ENCODE data around the gene TEFM. TPM values are rescaled to one million over a fixed set of nuclear protein-coding genes. Genes with fewer than 3 reads are reported as not detected.

The TEFM gene
- total RNA-seq, 1 donor from 2014 or later, result 17.4 TPM

- H2AFZ ChIP-seq (replicated peaks), result peak overlapping the region; percentile 95
- peak overlapping the region; percentile 89 for H3K4me2 ChIP-seq
- Mint-ChIP-seq H3K27me3 (ENCODE audit: insufficient read depth, low read depth) (peaks cover 44% of the 10 kb centered on the region), H3K9me3 (no peaks in the 10 kb centered on the region), H3K36me3 (no peaks in the 10 kb centered on the region), H3K27ac (no peak overlapping the region), H3K4me3 (peak overlapping the region; percentile 84), H3K4me1 (peaks cover 18% of the 10 kb centered on the region)
- no peak overlapping the region for H3K9ac ChIP-seq
- TF ChIP-seq EZH2phosphoT487 (IDR thresholded peaks at IDR 0.05) (peak; percentile 93), EZH2 (IDR thresholded peaks at IDR 0.05) (peak; percentile 92), CTCF (IDR thresholded peaks at IDR 0.05) (no peak)
- no peaks in the 10 kb centered on the region for H3K36me3 ChIP-seq
- H3K27me3 ChIP-seq, result peaks cover 65% of the 10 kb centered on the region
- H3K9me3 ChIP-seq (ENCODE audit: low read depth), result no peaks in the 10 kb centered on the region
- peak; percentile 32 for DNase-seq (ENCODE audit: low spot score)
- H3K27ac ChIP-seq, result no peak overlapping the region
- H3K4me3 ChIP-seq, result peak overlapping the region; percentile 59
- no peaks in the 10 kb centered on the region for H4K20me1 ChIP-seq (ENCODE audit: low read depth)
- H3K79me2 ChIP-seq (ENCODE audit: low read depth), result no peaks in the 10 kb centered on the region
- peaks cover 8% of the 10 kb centered on the region for H3F3A ChIP-seq (ENCODE audit: low read depth)
- no peaks in the 10 kb centered on the region for H3K4me1 ChIP-seq
These were observed 16.4 kb upstream of the TEFM start for GRCh38 chr17:30922235-30923030.

GRCh38 chr17:30921544-30922196 lies 15.6 kb upstream of the TEFM start, which contains the start of gene ADAP2:
TSS of gene ADAP2 (plus strand) at chr17:30921945. CDS start at chr17:30922015, 70 bp downstream.
- Histone ChIP-seq H3K9ac (no peak within 1 kb of the TSS), H3K27ac (no peak within 1 kb of the TSS), H3K4me2 (peak within 1 kb of the TSS; percentile 89), H3K79me2 (ENCODE audit: low read depth) (no peaks in the 10 kb centered on the region), H3F3A (ENCODE audit: low read depth) (peaks cover 8% of the 10 kb centered on the region), H3K36me3 (no peaks in the 10 kb centered on the region), H3K4me3 (peak within 1 kb of the TSS; percentile 59), H4K20me1 (ENCODE audit: low read depth) (no peaks in the 10 kb centered on the region), H3K9me3 (ENCODE audit: low read depth) (no peaks in the 10 kb centered on the region), H2AFZ (replicated peaks) (peak within 1 kb of the TSS; percentile 95), H3K4me1 (no peaks in the 10 kb centered on the region), H3K27me3 (peaks cover 68% of the 10 kb centered on the region)
- Mint-ChIP-seq H3K4me3 (peak within 1 kb of the TSS; percentile 84), H3K9me3 (no peaks in the 10 kb centered on the region), H3K4me1 (peaks cover 18% of the 10 kb centered on the region), H3K27ac (no peak within 1 kb of the TSS), H3K27me3 (ENCODE audit: insufficient read depth, low read depth) (peaks cover 43% of the 10 kb centered on the region), H3K36me3 (no peaks in the 10 kb centered on the region)
- DNase-seq (ENCODE audit: low spot score), result peak; percentile 76
- TF ChIP-seq EZH2 (IDR thresholded peaks at IDR 0.05) (peak; percentile 18), EZH2phosphoT487 (IDR thresholded peaks at IDR 0.05) (no peak), CTCF (IDR thresholded peaks at IDR 0.05) (no peak)

GRCh38 chr17:30920683-30921543 lies 14.9 kb upstream of the TEFM start:
- DNase-seq (ENCODE audit: low spot score), result no peak
- no peaks in the 10 kb centered on the region for H3K36me3 ChIP-seq
- H3K9ac ChIP-seq, result no peak overlapping the region
- H3K4me2 ChIP-seq, result peak overlapping the region; percentile 89
- no peaks in the 10 kb centered on the region for H3K79me2 ChIP-seq (ENCODE audit: low read depth)
- TF ChIP-seq EZH2 (IDR thresholded peaks at IDR 0.05), result no peak
- TF ChIP-seq CTCF (IDR thresholded peaks at IDR 0.05), result no peak
- no peak for TF ChIP-seq EZH2phosphoT487 (IDR thresholded peaks at IDR 0.05)
- H3K27ac ChIP-seq, result no peak overlapping the region
- no peaks in the 10 kb centered on the region for H3K9me3 Mint-ChIP-seq
- peaks cover 8% of the 10 kb centered on the region for H3F3A ChIP-seq (ENCODE audit: low read depth)
- peak overlapping the region; percentile 59 for H3K4me3 ChIP-seq
- H3K27ac Mint-ChIP-seq, result no peak overlapping the region
- peaks cover 18% of the 10 kb centered on the region for H3K4me1 Mint-ChIP-seq
- no peaks in the 10 kb centered on the region for H3K4me1 ChIP-seq
- peak overlapping the region; percentile 1 for H2AFZ ChIP-seq (replicated peaks)
- peak overlapping the region; percentile 82 for H3K4me3 Mint-ChIP-seq
- no peaks in the 10 kb centered on the region for H3K9me3 ChIP-seq (ENCODE audit: low read depth)
- H3K27me3 ChIP-seq, result peaks cover 68% of the 10 kb centered on the region
- H4K20me1 ChIP-seq (ENCODE audit: low read depth), result no peaks in the 10 kb centered on the region
- peaks cover 38% of the 10 kb centered on the region for H3K27me3 Mint-ChIP-seq (ENCODE audit: insufficient read depth, low read depth)
- H3K36me3 Mint-ChIP-seq, result no peaks in the 10 kb centered on the region
